WI38 (cell line): ENCODE results near the gene ULK4.
"Not testable (repeated sequence)": the region's sequence is repeated elsewhere in the genome, so short reads cannot be mapped to it uniquely, and the experiment has no call there.

Experiments used
- H3K4me3 ChIP-seq: 2 replicates; pipeline ENCODE4 v1.5.1; 2011; ENCODE audit warnings: low read depth, mild to moderate bottlenecking, control low read depth, low read length
- TF ChIP-seq, protein P1 (sequence below): IDR thresholded peaks from 2 replicates; pipeline ENCODE4 v1.5.1; 2012; ENCODE audit warnings: low read depth, mild to moderate bottlenecking, control low read depth, low read length

The ULK4 gene

GRCh38 chr3:41295740-41296139, 666.2 kb downstream of the ULK4 start:
- TF ChIP-seq, protein P1, sequence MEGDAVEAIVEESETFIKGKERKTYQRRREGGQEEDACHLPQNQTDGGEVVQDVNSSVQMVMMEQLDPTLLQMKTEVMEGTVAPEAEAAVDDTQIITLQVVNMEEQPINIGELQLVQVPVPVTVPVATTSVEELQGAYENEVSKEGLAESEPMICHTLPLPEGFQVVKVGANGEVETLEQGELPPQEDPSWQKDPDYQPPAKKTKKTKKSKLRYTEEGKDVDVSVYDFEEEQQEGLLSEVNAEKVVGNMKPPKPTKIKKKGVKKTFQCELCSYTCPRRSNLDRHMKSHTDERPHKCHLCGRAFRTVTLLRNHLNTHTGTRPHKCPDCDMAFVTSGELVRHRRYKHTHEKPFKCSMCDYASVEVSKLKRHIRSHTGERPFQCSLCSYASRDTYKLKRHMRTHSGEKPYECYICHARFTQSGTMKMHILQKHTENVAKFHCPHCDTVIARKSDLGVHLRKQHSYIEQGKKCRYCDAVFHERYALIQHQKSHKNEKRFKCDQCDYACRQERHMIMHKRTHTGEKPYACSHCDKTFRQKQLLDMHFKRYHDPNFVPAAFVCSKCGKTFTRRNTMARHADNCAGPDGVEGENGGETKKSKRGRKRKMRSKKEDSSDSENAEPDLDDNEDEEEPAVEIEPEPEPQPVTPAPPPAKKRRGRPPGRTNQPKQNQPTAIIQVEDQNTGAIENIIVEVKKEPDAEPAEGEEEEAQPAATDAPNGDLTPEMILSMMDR: no peak
- no peak overlapping the region for H3K4me3 ChIP-seq

GRCh38 chr3:41293169-41293681, 668.7 kb downstream of the ULK4 start:
- H3K4me3 ChIP-seq: no peak overlapping the region
- TF ChIP-seq, protein P1: no peak

GRCh38 chr3:41290736-41291135, 671.2 kb downstream of the ULK4 start:
- TF ChIP-seq, protein P1: no peak
- H3K4me3 ChIP-seq: no peak overlapping the region

DNA sequence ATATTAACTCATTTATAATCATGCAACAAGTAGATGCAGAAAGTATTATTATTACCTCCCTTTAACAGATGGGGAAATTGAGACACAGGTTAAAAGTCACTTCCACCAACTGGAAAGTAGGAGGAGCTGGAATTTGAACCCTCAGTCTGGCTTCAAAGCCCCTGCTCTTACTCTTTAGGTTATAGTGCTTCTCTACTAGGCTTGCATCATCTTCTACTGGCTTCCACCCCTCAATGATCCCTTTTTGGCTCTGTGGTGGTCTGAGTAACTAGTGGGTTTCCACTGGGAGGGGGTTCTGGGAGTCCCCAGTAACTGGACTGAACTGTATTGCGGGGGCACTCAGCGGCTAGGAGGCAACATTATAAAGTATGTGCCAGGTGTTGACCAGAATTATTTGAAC, 671.6 kb downstream of the ULK4 start:
- TF ChIP-seq, protein P1: no peak
- H3K4me3 ChIP-seq: no peak overlapping the region

DNA sequence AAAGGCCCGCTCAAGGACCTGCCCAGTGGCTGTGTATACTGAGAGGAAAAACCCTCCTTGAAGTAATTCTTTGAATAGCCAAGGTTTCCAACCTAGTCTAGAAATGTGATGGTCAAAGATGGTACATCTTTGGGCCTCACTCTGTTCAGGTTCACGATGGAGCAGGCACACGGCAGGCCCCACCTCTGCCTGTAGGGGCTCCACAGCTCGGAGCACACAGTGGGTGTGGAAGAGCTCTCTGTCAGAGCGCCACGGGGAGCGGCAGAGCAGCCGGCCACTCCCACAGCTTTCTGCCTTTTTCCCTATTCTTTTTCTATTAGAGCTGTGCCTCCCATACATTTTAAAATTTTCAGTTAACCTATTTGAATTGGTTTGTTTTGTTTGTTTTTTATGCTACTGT, 673.1 kb downstream of the ULK4 start:
- TF ChIP-seq, protein P1: no peak
- H3K4me3 ChIP-seq: no peak overlapping the region

- TF ChIP-seq, protein P1: no peak
- H3K4me3 ChIP-seq: no peak overlapping the region
Observed at GRCh38 chr3:41286305-41286704, 675.6 kb downstream of the ULK4 start.

- H3K4me3 ChIP-seq: not testable (repeated sequence)
Observed at GRCh38 chr3:41284934-41285333, 677.0 kb downstream of the ULK4 start.

DNA sequence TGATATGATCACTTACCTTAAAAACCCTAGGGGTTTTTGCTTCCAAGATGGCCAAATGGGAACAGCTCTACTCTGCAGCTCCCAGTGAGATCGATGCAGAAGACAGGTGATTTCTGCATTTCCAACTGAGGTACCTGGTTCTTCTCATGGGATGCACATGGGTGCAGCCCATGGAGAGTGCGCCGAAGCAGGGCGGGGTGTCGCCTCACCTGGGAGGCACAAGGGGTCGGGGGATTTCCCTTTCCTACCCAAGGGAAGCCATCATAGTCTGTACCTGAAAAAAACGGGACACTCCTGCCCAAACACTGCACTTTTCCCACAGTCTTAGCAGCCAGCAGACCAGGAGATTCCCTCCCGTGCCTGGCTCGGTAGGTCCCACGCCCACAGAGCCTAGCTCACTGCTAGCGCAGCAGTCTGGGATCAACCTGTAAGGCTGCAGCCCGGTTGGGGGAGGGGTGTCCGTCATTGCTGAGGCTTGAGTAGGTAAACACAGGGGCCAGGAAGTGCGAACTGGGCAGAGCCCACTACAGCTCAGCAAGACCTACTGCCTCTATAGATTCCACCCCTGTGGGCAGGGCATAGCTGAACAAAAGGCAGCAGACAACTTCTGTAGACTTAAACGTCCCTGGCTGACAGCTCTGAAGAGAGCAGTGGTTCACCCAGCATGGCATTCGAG, 684.0 kb downstream of the ULK4 start:
- no peak overlapping the region for H3K4me3 ChIP-seq
- TF ChIP-seq, protein P1: no peak
